GM19025 (cell line): ENCODE data around the gene GNB4.

Source experiments
- ATAC-seq: cut with Tn5 transposase; IDR thresholded peaks from one replicate; pipeline ENCODE4 v1.9.1; 2021; ENCODE audit warnings: mild to moderate bottlenecking, low read depth, moderate library complexity; ENCODE audit not compliant: unreplicated experiment

Gene GNB4

DNA sequence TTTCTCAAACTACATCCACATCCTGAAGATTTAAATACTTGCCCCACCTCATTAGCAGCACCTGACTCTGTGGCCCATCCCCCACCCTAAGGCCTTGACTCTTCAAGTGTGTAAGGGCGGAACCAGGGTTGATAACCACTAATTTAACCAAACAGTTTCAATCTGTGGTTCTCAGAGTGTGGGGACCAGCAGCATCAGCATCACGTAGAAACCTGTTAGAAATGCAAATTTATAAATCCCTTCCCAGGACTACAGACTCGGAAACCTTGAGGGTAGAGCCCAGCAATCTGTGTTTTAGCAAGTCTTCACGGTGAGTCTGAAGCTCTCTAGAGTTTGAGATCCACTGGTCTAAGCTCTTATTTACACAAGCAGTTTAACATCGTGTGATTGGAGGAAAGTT, 12.4 kb downstream of the GNB4 start:
- ATAC-seq: peak; percentile 70

DNA sequence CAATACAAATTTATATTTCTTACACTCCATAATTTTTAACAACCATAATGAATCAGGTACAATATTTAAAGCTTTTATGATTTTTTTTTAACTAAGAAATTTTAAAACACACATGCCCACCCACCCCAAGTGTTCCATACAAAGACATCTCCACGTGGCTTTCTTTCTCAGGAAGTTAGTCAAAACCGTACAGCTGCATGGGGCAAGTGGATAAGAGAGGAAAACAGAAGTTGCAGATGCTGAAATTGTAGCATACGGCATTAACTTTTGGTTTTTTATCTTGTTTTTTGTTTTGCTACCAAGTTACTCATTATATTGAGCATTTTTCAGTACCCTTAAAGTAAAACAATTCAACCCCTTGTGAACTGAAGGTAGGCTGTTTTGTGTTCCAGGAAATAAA, 14.8 kb downstream of the GNB4 start:
- ATAC-seq: no peak

DNA sequence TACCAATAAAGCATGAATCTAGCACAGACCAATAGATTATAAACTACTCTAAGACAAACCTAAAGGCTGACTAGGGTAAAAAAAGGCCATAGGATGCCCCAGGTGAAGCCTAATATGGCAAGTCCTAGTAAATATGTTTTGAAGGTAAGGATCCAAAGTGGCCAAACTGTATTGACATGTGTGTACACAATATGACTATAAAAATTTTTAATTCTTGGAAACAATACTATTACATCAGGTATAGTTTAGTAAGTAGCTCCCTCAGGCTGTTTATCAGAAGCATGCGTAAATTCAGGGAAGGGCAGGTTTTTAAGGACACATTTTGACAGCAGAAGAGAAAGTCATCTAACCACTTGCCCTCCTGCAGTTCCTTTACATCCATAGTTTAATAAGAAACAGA, 18.8 kb downstream of the GNB4 start:
- ATAC-seq: no peak

DNA sequence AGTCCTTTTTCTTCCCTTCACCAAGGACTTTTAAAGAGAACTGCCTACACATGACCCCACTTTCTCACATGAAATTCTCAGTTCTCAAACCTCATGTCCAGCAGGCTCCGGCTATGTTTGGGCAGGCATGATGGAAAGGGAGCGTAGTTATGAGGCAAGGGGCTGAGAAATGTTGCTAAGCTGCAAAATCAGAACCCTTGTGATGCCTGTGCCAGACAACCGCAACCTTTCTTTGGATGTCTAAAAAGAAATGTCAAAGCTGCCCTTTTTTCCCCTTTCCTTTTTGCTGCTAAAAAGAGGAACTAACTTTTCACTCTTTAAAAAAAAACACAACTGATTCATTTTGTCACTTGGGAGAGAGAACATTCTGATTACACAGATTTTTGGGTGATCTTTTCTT, 19.2 kb downstream of the GNB4 start:
- ATAC-seq: peak; percentile 50

DNA sequence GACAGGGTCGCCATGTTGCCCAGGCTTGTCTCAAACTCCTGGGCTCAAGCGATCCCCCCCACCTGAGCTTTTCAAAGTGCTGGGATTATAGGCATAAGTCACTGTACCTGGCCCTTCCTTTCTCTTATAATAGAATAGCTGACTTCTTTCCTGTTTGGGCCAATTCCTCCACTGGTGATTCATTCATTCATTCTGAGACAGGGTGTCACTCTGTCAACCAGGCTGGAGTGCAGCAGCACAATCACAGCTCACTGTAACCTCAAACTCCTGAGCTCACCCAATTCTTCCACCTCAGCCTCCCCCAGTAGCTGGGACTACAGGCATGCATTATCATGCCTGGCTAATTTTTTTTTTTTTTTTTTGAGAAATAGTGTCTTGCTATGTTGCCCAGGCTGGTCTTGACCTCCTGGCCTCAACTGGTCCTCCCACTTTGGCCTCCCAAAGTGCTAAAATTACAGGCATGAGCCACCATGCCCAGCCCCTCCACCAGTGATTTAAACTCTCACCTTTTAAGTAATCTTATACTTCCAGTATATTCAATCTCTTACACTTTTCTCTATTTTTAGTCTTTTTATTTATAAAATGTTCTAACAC, 20.9 kb downstream of the GNB4 start:
- no peak for ATAC-seq

DNA sequence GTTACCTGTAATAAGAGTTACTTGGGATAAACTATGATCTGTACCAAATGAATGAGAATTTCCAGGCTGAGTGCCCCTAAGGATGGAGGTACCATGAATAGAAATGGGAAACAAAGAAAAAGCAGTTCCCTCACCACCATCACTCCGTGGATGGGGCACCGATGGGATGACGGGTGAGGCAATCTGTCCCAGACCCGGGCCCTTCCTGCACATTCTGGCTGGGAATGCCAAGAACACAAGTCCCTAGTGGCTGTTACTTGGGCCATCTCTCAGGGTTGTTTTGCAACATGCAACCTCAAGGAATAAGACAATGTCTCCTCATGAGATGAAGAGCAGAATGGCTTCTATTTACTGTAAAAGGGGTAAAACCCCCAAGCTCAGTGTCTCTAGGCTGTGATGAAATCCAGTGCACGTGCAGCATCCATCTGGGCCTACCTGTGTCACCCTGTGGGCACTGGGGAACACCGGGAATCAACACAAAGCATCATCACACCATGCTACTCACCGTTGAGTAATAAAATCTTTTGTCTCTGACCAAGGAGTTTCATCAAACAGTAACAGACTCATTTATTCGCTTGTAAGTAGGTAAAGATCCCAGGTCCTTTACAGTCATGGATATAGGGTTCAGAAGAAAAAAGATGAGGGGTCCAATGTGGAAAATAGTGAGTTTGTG, 22.3 kb downstream of the GNB4 start:
- no peak for ATAC-seq

DNA sequence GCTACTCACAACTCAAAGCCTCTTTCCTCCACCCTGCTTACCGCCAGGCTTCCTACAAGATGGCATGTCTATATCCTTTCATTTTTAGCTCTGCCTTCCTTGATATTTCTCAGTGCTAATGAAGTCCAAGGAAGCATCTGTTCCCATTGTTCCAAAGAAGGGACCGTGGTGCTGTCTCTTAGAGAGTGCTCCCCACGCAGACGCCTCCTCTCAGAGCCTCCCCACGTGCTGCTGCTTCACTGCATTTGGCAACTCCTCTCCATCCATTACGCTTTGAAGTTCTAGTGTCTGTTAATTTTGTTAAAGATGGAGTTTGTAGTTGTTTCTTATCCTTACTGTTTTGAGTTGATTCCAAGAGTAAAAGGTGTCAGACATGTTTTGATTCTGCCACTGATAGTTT, 26.2 kb downstream of the GNB4 start:
- no peak for ATAC-seq

DNA sequence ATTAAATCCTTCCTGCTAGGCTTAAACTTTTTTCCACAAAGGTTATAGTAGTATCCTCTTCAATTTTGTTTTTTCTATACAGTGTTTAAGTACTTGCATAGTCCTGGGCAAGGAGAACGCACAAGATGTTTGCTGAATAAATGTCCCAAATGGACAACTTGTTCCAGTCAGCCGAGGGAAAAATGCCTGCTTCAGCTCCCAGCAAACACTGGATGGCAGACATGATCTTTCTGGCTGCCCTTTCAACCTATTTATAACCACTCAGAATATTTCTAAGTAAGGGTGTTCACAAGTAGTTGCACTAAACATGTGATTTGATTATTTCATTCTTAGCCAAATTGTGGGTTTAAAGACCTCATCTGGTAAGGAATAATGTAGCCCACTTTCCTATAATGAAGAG, 29.8 kb downstream of the GNB4 start:
- no peak for ATAC-seq

DNA sequence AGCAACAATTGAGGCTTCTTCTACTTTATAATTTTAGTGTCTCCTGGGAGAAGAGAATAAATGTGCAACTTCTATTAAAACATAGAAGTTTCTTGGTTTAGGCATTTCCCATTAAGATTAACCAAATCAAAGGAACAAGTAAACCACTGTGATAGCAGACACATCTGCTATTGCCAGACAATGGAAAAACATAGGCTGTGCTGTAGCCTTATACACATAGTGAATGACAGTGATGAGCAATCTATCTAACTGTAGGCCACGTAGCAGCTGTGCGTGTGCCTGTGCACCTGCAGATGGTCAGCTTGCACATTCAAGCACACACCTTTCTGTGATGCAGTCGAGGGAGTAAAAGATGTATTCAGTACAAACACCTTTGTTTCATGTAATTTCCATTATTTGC, 32.7 kb downstream of the GNB4 start:
- no peak for ATAC-seq

DNA sequence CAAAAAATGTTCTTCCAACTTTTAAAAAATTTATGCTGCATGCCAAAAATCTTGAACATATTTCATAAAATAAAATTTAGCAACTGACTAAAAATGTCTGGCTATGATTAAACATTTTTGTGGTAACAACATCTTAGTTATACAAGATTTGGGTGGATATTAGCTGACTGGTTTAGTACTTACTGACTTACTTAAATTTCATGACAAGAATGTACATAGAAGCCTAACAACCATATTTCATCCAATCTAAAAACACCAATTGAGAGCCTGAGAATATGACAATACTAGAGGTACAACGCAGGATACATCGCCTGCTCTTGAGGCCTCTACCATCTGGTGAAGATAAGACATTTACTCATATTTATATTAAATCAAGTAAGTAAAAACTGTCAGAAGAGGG, 34.6 kb downstream of the GNB4 start:
- ATAC-seq: no peak

DNA sequence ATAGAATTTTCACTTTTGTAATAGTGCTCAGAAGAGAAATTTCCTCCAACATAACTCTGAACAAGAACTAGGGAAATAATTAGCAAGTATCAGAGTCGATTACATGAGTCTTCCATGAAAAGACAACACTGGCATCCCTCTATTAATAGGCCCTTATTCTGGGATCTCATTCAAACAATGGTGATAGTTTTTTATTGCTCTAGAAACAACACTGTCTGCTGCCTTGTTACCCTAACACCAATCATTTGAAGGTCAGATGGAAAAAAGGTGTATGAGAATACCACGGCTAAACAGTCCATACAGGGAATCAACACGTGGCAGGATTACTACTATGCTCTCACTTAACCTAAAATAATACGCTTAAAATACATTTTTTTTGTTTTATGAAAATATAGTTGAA, 35.9 kb downstream of the GNB4 start:
- no peak for ATAC-seq

DNA sequence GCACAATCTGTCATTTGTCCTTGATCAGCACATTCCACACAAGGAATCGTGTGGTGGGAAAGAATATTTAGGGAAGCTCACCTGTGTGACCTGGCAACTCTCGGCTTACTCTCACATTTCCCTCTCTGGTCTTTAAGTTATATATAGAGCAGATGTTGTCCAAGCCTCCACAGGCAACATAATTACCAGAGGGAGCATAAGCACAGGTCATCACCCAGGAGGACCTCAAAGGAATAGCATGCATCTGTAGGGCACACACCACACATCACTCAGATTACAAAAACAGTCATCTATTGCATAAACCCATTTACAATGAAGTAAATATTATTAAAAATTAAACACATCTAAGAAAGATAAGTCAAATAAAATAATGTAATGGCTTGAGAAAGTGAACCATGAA, 36.5 kb downstream of the GNB4 start:
- ATAC-seq: no peak

DNA sequence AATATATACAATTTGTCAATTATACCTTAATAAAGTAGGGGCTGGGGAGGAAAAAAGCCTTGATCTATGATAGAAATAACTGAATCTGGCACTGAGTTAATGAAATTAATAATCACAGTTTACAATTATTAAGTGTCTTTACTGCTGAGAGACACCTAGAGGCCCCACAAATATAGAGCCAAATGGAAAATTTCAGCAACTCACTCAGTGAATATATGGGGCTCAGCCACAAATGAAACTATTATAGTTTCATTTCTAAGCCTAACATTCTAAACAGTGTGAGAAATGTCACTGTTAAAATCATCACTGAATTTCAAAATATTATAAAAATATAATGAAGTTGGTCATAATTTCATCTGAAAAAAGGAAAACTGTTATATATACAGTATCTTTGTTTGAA, 40.3 kb downstream of the GNB4 start:
- ATAC-seq: no peak

DNA sequence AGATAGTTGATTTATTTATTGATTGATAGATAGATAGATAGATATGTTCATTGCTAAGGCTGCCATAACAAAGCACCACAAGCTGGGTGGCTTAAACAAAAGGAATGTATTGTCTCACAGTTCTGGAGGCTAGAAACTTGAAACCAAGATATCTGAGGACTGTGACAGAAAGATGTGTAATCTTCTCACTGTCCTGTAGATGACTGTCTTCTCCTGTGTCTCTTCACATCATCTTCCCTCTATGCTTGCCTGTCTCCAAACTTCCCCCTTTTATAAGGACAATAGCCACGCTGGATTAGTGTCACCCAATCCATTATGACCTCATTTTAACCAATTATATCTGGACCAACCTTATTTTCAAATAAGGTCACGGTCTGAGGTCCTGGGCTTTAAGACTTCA, 40.9 kb downstream of the GNB4 start:
- ATAC-seq: no peak

DNA sequence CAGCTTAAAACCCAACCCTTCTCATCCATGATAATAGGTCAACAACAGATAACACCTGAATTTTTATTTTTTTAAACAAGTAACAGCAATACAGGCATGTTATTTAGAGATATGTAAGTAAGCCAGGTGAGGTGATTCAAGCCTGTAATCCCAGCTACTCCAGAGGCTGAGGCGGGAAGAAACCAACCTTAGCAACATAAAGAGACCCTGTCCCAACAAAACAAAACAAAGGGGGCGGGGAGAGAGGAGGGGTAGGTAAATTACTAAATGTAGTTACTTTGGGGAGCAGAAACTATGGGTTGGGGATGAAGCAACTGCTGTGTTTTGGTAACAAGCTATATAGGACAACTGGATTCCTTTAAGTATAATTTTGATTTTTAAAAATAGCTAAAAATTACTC, 47.0 kb downstream of the GNB4 start:
- no peak for ATAC-seq

DNA sequence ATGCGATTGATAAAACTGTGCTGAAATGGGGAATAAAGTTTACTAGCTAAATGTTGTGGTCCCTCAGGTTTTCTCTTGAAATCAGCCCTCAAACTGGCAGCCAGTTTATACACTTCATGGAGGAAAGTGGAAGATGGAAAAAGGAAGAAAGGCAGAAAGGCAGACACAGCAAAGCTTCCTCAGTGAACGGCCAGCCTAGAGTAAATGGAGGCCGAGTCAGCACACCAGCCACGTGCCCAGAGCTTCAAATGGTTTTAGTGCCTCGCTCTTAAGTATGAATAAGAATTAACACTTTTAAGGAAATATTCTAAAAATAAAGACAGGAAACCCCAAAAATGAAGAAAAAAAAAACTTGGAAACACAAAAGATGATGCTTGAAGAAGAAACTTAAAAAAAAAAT, 48.3 kb downstream of the GNB4 start:
- no peak for ATAC-seq

DNA sequence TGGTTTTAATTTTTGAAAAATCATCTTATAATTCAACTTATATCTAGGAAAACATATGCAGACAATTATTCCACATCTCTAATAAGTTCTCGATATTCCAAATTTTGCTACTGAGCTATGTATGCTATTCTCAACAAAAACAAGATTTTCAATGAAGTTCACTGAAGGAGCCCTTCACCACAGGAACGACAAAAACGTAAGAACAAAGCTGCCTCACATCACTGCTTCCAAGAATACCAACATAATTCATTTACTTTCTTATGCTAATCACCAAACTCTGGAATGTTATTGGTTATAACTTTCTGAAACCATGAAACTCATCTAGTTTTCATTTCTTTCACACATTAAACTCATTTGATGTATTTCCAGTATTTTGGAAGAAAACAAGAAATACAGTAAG, 49.7 kb downstream of the GNB4 start:
- ATAC-seq: no peak

DNA sequence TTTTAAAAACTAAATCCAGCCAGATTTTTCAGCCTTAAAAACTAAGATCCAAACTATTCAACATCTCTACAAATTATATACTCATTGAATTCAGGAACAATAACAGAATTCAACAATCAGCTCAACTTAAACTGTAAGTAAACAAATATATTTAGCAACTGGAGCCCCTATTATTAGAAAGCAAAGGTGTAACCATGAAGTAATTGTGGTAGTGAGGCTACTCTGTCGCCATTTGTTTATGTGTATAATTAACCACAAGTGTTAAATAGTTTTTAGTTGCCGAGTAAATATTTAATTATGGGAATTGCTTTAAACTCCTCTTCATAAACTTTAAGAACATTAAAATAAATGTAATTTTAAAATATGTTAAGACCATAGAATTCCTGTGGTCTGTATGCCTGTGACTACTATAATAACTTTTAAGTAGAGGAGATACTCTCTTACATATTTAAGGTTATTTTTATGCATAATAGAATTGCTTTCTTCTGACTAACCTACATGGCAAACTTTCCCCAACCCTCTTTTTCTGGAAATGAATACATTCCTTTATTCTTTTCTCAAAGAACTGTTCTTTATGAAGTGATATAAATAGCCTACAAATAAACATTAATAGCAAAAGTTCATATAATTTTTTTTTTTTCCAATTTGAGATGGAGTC, 52.6 kb downstream of the GNB4 start:
- ATAC-seq: no peak

DNA sequence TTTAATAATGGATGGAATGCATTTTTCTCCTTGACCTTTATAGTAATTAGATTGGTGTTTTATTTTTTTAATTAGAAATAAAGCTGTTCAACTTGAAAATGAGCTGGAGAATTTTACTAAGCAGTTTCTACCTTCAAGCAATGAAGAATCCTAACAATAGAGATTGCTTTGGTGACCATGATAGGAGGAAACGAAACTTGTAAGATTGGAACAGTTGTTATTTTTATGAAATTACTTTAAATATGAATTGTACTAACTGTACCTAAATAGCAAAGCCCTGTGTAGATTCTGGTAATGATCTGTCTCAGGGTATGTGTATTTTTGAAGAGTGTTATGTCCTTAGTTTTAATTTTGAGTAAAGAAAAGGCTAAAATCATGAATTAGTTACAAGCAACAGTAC, 59.4 kb downstream of the GNB4 start:
- ATAC-seq: no peak

DNA sequence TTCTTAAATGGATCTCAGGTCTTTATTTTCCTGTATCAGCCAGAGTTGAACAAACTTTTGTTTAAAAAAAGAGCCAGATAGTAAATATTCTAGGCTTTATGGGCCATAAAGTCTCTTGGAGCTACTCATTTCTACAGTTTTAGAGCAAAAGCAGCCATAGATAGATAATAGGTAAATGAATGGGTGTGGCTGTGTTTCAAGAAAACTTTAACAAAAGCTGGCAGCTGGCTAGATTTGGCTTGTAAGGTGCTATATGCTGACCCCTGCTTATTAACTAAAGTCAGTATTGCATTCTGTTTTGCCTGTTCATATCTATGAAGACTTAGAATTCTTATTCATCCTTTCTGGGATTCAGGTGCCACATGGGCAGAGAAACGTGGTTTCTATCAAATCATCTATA, 74.8 kb downstream of the GNB4 start:
- no peak for ATAC-seq

DNA sequence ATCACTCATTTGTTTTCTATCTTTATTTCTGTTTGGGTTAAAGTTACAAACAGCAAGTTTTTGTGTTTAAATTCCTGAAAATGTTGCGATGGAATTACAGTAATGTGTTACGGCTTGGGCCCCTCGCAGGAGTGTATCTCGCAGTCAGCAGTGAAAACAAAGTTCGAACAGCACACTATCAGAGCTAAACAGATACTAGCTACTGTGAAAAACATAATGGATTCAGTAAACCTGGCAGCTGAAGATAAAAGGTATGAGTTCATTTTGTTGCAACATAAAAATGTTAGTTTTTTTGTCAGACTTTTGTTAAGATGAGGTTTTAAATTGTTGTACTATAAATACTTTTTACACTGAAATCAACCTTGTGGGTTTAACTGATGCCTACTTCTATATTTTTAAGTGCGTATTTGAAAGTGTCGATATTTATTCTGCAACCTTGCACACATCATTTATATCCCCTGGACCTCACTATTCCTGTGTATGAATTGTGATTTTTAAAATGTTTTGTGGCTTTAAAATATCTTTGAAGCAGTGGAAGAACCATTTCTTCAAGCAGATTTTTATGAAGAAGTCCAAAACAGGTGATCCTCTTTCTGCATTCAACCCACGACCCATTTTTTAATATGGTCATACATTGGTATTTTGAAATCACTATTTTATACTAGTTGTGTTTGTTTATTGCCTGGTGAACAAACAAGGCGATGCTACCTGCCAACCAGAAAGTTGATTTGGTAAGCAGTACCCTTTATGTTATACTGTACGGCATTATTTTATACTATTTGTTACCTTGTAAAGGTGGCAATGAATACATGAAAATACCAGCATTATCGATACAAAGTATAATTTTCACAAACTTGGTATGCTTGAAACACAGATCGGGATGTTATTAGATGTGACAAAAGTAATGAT, 75.9 kb downstream of the GNB4 start:
- ATAC-seq: no peak
